GM12864 (cell line): ENCODE data around the gene C20orf202.

Experiments
- DNase-seq: peaks from one replicate; pipeline ENCODE4 v3.0.0-alpha.2; 2011; ENCODE audit warnings: low read depth
- H3K4me3 ChIP-seq: 2 replicates; pipeline ENCODE4 v1.5.1; 2011; ENCODE audit warnings: mild to moderate bottlenecking, low read depth, low read length, control low read depth
- CTCF ChIP-seq: IDR thresholded peaks from 2 replicates; pipeline ENCODE4 v1.5.1; 2011; ENCODE audit warnings: low read depth, mild to moderate bottlenecking, moderate library complexity, low read length, control low read depth, inconsistent platforms; ENCODE audit errors: missing control alignments

C20orf202 gene

GRCh38 chr20:1255675-1256074 lies 52.4 kb downstream of the C20orf202 start:
- no peak for DNase-seq
- TF ChIP-seq CTCF = no peak
- H3K4me3 ChIP-seq = no peak overlapping the region
